Testis (tissue), 2 donors: ENCODE results near the gene STARD3.

Experiments used
- CTCF ChIP-seq, 3 experiments: fragments of 450-650 bp in 2 of 3; fragments of 200-600 bp in 1 of 3; sonication (generic) in 1 of 3; IDR thresholded peaks; one replicate each; pipeline ENCODE4 v1.5.1; 2016 to 2019; ENCODE audit warnings: antibody characterized with exemption in 3 of 3, mild to moderate bottlenecking in 2 of 3, moderate library complexity in 1 of 3
- POLR2A ChIP-seq: fragments of 450-650 bp; IDR thresholded peaks from one replicate; pipeline ENCODE4 v1.6.1; 2017; ENCODE audit warnings: antibody characterized with exemption, mild to moderate bottlenecking, moderate library complexity

GRCh38 chr17:39641883-39642282 lies 4.9 kb downstream of the STARD3 start:
- TF ChIP-seq CTCF (IDR thresholded peaks at IDR 0.05), result no peak
- no peak for TF ChIP-seq POLR2A
